GM12878 (cell line): ENCODE measurements around the gene ATP5F1D. TPM values are rescaled to one million over a fixed set of nuclear protein-coding genes. Genes with fewer than 3 reads are reported as not detected.

ENCODE experiments used
- ATAC-seq: fragments of 200-7000 bp; cut with Tn5 transposase; 3 replicates; pipeline ENCODE4 v1.9.1; 2020; ENCODE audit warnings: mild to moderate bottlenecking, moderate library complexity
- BruUV-seq: library from RNA; stranded (reverse); fragments of 400-500 nt; replicated peaks from 2 replicates; lab custom pipeline; 2021; lab: Mats Ljungman, UMichigan
- CTCF ChIA-PET: fragments of 300-600 bp; sonication (Branson Sonifier 250); formaldehyde crosslinking; extraction: SDS; loops from one replicate; lab custom pipeline; 2021; ENCODE audit warnings: inconsistent platforms; lab: Yijun Ruan, JAX
- POLR2A ChIA-PET: fragments of 350-600 bp; formaldehyde crosslinking; extraction: SDS; loops from one replicate; lab custom pipeline; 2021; ENCODE audit warnings: inconsistent platforms; lab: Charles Lee
- RAD21 ChIA-PET: fragments of 300-600 bp; sonication (Branson Sonifier 250); formaldehyde crosslinking; loops from one replicate; lab custom pipeline; 2023; ENCODE audit warnings: antibody characterized with exemption; ENCODE audit not compliant: unreplicated experiment; lab: Charles Lee
- SMC1A ChIA-PET: fragments of 300-600 bp; sonication (Branson Sonifier 250); formaldehyde crosslinking; loops from one replicate; lab custom pipeline; 2023; ENCODE audit not compliant: unreplicated experiment, uncharacterized antibody; lab: Charles Lee
- DNase-seq: peaks from one replicate; pipeline ENCODE4 v3.0.0-alpha.2; 2011; ENCODE audit warnings: low read depth, low spot score
- FAIRE-seq: peaks from 3 replicates; lab custom pipeline; 2011; peaks lifted over from hg19 to GRCh38; lab: Jason Lieb, UNC
- H2AFZ ChIP-seq: 2 replicates; pipeline ENCODE4 v1.6.0; 2011; ENCODE audit warnings: low read depth, low read length, control low read depth; ENCODE audit not compliant: control insufficient read depth
- H3K27ac ChIP-seq: 2 replicates; pipeline ENCODE4 v1.5.1; 2011; ENCODE audit warnings: control low read depth; ENCODE audit not compliant: control insufficient read depth, insufficient read depth
- H3K27me3 ChIP-seq, 2 experiments: replicated peaks in 1 of 2; 2 replicates each; pipeline versions ENCODE4 v1.6.0 to v1.6.1; 2011; ENCODE audit warnings: low read length in 1 of 2; ENCODE audit not compliant: control insufficient read depth in 2 of 2, insufficient read depth in 2 of 2
- H3K36me3 ChIP-seq, 2 experiments: 2 replicates each; pipeline ENCODE4 v1.5.1; 2011; ENCODE audit warnings: low read length in 1 of 2; ENCODE audit not compliant: control insufficient read depth in 2 of 2, insufficient read depth in 2 of 2
- H3K4me1 ChIP-seq: 2 replicates; pipeline ENCODE4 v1.6.1; 2011; ENCODE audit warnings: mild to moderate bottlenecking, low read length, moderate library complexity, mixed read lengths; ENCODE audit not compliant: control insufficient read depth, insufficient read depth
- H3K4me2 ChIP-seq: 2 replicates; pipeline ENCODE4 v1.6.0; 2011; ENCODE audit warnings: control low read depth; ENCODE audit not compliant: control insufficient read depth, insufficient read depth
- H3K4me3 ChIP-seq: fragments of 200-600 bp; sonication (generic); 2 replicates; pipeline ENCODE4 v1.5.1; 2016
- H3K79me2 ChIP-seq: 2 replicates; pipeline ENCODE4 v1.6.0; 2011; ENCODE audit warnings: low read length; ENCODE audit not compliant: control insufficient read depth, insufficient read depth
- H3K9ac ChIP-seq: 2 replicates; pipeline ENCODE4 v1.8.0; 2011; ENCODE audit warnings: low read length, control low read depth, mixed read lengths; ENCODE audit not compliant: control insufficient read depth, insufficient read depth
- H3K9me3 ChIP-seq: replicated peaks from 3 replicates; pipeline ENCODE4 v1.5.1; 2011; ENCODE audit warnings: mild to moderate bottlenecking, low read length; ENCODE audit not compliant: control insufficient read depth, insufficient read depth
- H4K20me1 ChIP-seq: 2 replicates; pipeline ENCODE4 v1.6.0; 2011; ENCODE audit not compliant: control insufficient read depth, insufficient read depth
- POLR2A ChIP-seq: IDR thresholded peaks from 2 replicates; pipeline ENCODE4 v1.6.1; 2011; ENCODE audit warnings: low read depth, mild to moderate bottlenecking, low read length
- WGBS: methylation state at CpG from one replicate; pipeline ENCODE4 v1.1.6; 2016; ENCODE audit warnings: low lambda C conversion rate; ENCODE audit not compliant: insufficient replicate concordance, insufficient coverage; ENCODE audit errors: missing lambda C conversion rate; 5-methylcytosine and 5-hydroxymethylcytosine counted together
- in situ Hi-C: fragments of 300-500 bp; cut with MboI; formaldehyde crosslinking; loops from 9 replicates; pipeline ENCODE4 v1.14.3; 2018; ENCODE audit warnings: mixed read lengths
- intact Hi-C: fragments of 100-400 bp; cut with micrococcal nuclease; formaldehyde crosslinking; loops from one replicate; pipeline ENCODE4 v1.14.2; 2022; ENCODE audit not compliant: unreplicated experiment
- polyA plus RNA-seq, 11 experiments: library from polyadenylated mRNA; depleted of rRNA in 4 of 11; unstranded in 6 of 11; stranded (reverse) in 5 of 11; fragments of >200 nt; fragmentation: Nextera tagmentation in 4 of 11; fragmentation: Illumina TruSeq in 1 of 11; extraction: Ambion mirVana in 4 of 11; extraction: Trizol in 1 of 11; gene quantifications; 1 replicate in 1 of 11; 2 replicates in 10 of 11; pipeline versions ENCODE4 v1.2.1 to v1.2.3, GENCODE V29; 2011 to 2016; ENCODE audit warnings: inconsistent platforms in 2 of 11, missing spikeins in 2 of 11, low read depth in 1 of 11
- total RNA-seq, 4 experiments: library from RNA; depleted of rRNA in 3 of 4; stranded (reverse); fragments of >200 nt in 3 of 4; fragmentation: Illumina TruSeq in 1 of 4; extraction: Trizol in 1 of 4; gene quantifications; 2 replicates each; pipeline versions ENCODE4 v1.2.1 to v1.2.3, GENCODE V29; 2013 to 2021
- TF ChIP-seq, protein P1 (sequence below), 3 experiments: IDR thresholded peaks in 2 of 3; conservative IDR thresholded peaks in 1 of 3; 2 replicates each; pipeline ENCODE4 v1.5.1; 2011; ENCODE audit warnings: low read depth in 3 of 3, low read length in 3 of 3, mild to moderate bottlenecking in 3 of 3, control low read depth in 2 of 3, moderate library complexity in 2 of 3, inconsistent platforms in 1 of 3, mixed read lengths in 1 of 3; ENCODE audit not compliant: control insufficient read depth in 2 of 3, insufficient read depth in 1 of 3; ENCODE audit errors: extremely low read depth in 1 of 3

Gene ATP5F1D
- total and polyA plus RNA-seq, 10 of the 15 experiments (the other 5 are each of a cell fraction or from before 2014, with no cell fraction given) = 7.2 to 357 (median 49.5) TPM

- ChIA-PET CTCF (no interaction called here), RAD21 (no interaction called here), SMC1A (no interaction called here), POLR2A (no interaction called here)
- WGBS = 70% methylated on average over 21 of the region's 38 CpGs
- no peak overlapping the region for H3K4me2 ChIP-seq
- H3K9ac ChIP-seq = no peak overlapping the region
- H4K20me1 ChIP-seq = no peaks in the 10 kb centered on the region
- intact Hi-C loops = no loop called here
- no peaks in the 10 kb centered on the region for H3K79me2 ChIP-seq
- H3K4me1 ChIP-seq = no peaks in the 10 kb centered on the region
- H3K27me3 ChIP-seq = no peaks in the 10 kb centered on the region
- no peak for TF ChIP-seq POLR2A
- TF ChIP-seq, protein P1, sequence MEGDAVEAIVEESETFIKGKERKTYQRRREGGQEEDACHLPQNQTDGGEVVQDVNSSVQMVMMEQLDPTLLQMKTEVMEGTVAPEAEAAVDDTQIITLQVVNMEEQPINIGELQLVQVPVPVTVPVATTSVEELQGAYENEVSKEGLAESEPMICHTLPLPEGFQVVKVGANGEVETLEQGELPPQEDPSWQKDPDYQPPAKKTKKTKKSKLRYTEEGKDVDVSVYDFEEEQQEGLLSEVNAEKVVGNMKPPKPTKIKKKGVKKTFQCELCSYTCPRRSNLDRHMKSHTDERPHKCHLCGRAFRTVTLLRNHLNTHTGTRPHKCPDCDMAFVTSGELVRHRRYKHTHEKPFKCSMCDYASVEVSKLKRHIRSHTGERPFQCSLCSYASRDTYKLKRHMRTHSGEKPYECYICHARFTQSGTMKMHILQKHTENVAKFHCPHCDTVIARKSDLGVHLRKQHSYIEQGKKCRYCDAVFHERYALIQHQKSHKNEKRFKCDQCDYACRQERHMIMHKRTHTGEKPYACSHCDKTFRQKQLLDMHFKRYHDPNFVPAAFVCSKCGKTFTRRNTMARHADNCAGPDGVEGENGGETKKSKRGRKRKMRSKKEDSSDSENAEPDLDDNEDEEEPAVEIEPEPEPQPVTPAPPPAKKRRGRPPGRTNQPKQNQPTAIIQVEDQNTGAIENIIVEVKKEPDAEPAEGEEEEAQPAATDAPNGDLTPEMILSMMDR (IDR thresholded peaks at IDR 0.05 in 2 of 3, conservative IDR thresholded peaks at IDR 0.05 in 1 of 3; ENCODE audit: control insufficient read depth in 2 of 3, extremely low read depth in 1 of 3, insufficient read depth in 1 of 3, low read depth in 3 of 3, low read length in 3 of 3) = 0 out of 6 replicates have a peak, but pooled peaks of 1 of the 3 experiments have one; percentile 12
- DNase-seq (no peak), FAIRE-seq (no peak), ATAC-seq (no peak)
- no TSS peak for BruUV-seq
- H3K4me3 ChIP-seq = no peak overlapping the region
- no peak overlapping the region for H2AFZ ChIP-seq
- H3K9me3 ChIP-seq = no peaks in the 10 kb centered on the region
- H3K27ac ChIP-seq = no peak overlapping the region
- peaks cover 0 to 3% of the 10 kb centered on the region in 2 experiments; a peak in 2 of 4 replicates for H3K36me3 ChIP-seq
- in situ Hi-C loops = no loop called here
These were observed 10.6 kb upstream of the ATP5F1D start for GRCh38 chr19:1230783-1231489.
